Mucosa of descending colon (tissue), 3 donors: ENCODE results near the gene RAMP2. TPM values are rescaled to one million over a fixed set of nuclear protein-coding genes. Genes with fewer than 3 reads are reported as not detected.
"Not testable (repeated sequence)": the region's sequence is repeated elsewhere in the genome, so short reads cannot be mapped to it uniquely, and the experiment has no call there.

ENCODE experiments used
- ATAC-seq: fragments of 200-7000 bp; cut with Tn5 transposase; one replicate; pipeline ENCODE4 v1.9.1; 2020; ENCODE audit warnings: mild to moderate bottlenecking, moderate library complexity
- DNase-seq, 3 donors: peaks; one replicate each; pipeline ENCODE4 v3.0.0-alpha.2; 2020
- H3K36me3 ChIP-seq: fragments of 200-600 bp; one replicate; pipeline ENCODE4 v1.8.0; 2021; ENCODE audit warnings: low read depth, mild to moderate bottlenecking
- H3K4me1 ChIP-seq: fragments of 200-600 bp; one replicate; pipeline ENCODE4 v1.8.0; 2021; ENCODE audit warnings: low read depth, mild to moderate bottlenecking
- H3K4me3 ChIP-seq: fragments of 200-600 bp; one replicate; pipeline ENCODE4 v1.8.0; 2021; ENCODE audit warnings: mild to moderate bottlenecking
- H3K9me3 ChIP-seq: fragments of 200-600 bp; one replicate; pipeline ENCODE4 v1.8.0; 2021; ENCODE audit warnings: mild to moderate bottlenecking
- intact Hi-C, 2 donors: fragments of 100-400 bp; cut with DNase I in 1 of 2; cut with micrococcal nuclease in 1 of 2; formaldehyde crosslinking; loops; one replicate each; pipeline versions ENCODE4 v1.11.0 to v1.11.1; 2022; cut with DNase I, micrococcal nuclease
- total RNA-seq, 3 donors: library from RNA; stranded (reverse); fragmentation: NEBNext Ultra II Directional in 2 of 3; extraction: Animal tissue kit (Norgen Biotek cat#: 25700) in 2 of 3; gene quantifications; one replicate each; pipeline versions ENCODE4 v1.2.1 to v1.2.4, GENCODE V29; 2021 to 2023
- TF ChIP-seq, protein P1 (sequence below): fragments of 200-600 bp; IDR thresholded peaks from one replicate; pipeline ENCODE4 v1.8.0; 2022; ENCODE audit warnings: antibody characterized with exemption, mild to moderate bottlenecking
- donor health status: DM: no; HTN: no; CAD: no; lungs with moderate emphysema.
- donor health status: DM: no; HTN: no; CAD: no.
- donor health status: DM: no; HTN: yes; CAD: no.

RAMP2 gene
- total RNA-seq, 3 donors from 2014 or later, result 5.7 to 17.2 (median 10.3) TPM

DNA sequence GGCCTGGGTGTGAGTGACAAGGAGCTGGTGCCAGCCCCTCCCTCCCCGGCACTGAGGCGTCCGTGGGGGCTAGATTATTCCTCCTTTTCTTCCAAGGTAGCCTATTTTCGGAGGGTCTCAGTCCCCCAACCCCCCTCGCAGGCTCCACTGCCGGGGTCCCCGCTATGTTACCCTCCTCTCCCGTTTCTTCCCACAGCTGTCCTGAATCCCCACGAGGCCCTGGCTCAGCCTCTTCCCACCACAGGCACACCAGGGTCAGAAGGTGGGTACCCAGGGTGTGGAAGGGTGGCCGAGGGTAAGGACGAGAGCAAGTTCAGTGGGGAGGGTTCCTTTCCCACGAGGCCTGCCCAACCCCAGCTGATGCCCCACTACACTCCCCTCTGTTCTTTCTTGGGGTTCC lies 611 bp downstream of the RAMP2 start:
- TF ChIP-seq, protein P1, sequence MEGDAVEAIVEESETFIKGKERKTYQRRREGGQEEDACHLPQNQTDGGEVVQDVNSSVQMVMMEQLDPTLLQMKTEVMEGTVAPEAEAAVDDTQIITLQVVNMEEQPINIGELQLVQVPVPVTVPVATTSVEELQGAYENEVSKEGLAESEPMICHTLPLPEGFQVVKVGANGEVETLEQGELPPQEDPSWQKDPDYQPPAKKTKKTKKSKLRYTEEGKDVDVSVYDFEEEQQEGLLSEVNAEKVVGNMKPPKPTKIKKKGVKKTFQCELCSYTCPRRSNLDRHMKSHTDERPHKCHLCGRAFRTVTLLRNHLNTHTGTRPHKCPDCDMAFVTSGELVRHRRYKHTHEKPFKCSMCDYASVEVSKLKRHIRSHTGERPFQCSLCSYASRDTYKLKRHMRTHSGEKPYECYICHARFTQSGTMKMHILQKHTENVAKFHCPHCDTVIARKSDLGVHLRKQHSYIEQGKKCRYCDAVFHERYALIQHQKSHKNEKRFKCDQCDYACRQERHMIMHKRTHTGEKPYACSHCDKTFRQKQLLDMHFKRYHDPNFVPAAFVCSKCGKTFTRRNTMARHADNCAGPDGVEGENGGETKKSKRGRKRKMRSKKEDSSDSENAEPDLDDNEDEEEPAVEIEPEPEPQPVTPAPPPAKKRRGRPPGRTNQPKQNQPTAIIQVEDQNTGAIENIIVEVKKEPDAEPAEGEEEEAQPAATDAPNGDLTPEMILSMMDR, result no peak
- H3K4me3 ChIP-seq, result no peak overlapping the region
- H3K4me1 ChIP-seq, result peaks cover 16% of the 10 kb centered on the region
- H3K9me3 ChIP-seq, result no peaks in the 10 kb centered on the region
- H3K36me3 ChIP-seq, result no peaks in the 10 kb centered on the region
- no peak for DNase-seq
- intact Hi-C loops, result no loop called here
- ATAC-seq, result no peak

DNA sequence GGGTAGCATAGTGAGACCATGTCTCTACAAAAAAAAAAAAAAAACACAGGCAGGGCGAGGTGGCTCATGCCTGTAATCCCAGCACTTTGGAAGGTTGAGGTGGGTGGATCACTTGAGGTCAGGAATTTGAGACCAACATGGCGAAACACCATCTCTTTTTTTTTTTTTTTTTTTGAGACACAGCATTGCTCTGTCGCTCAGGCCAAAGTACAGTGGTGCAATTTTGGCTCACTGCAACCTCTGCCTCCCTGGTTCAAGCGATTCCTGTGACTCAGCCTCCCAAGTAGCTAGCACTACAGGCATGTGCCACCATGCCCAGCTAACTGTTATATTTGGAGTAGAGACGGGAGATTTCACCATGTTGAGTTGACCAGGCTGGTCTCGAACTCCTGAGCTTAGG lies 5.1 kb downstream of the RAMP2 start:
- Histone ChIP-seq H3K4me1 (peaks cover 7% of the 10 kb centered on the region), H3K9me3 (no peaks in the 10 kb centered on the region), H3K36me3 (no peaks in the 10 kb centered on the region), H3K4me3 (no peak overlapping the region)
- intact Hi-C loops, result no loop called here
- TF ChIP-seq, protein P1, result no peak
- no peak for ATAC-seq
- DNase-seq, result no peak

DNA sequence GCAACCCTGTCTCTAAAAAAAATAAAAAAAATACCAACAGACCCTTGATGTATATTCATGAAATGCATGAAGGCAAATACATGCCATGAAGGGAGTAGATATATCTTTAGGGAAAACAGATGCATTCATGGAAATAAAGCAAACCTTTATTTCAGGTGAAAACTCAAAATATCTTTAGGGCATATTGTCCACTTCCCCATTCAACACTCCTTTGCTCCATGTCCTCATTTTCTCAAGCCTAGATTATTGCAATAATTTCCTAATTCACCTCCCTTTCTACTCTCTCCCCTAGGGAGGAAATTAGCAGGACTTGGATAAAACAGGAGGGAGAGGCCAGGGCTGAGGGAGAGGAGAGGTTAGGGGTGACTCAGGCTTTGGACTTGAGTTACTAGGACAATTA lies 6.5 kb downstream of the RAMP2 start:
- DNase-seq, result no peak
- Histone ChIP-seq H3K9me3 (no peaks in the 10 kb centered on the region), H3K4me3 (no peak overlapping the region), H3K4me1 (peaks cover 3% of the 10 kb centered on the region), H3K36me3 (no peaks in the 10 kb centered on the region)
- ATAC-seq, result no peak
- intact Hi-C loops, result no loop called here
- TF ChIP-seq, protein P1, result no peak

DNA sequence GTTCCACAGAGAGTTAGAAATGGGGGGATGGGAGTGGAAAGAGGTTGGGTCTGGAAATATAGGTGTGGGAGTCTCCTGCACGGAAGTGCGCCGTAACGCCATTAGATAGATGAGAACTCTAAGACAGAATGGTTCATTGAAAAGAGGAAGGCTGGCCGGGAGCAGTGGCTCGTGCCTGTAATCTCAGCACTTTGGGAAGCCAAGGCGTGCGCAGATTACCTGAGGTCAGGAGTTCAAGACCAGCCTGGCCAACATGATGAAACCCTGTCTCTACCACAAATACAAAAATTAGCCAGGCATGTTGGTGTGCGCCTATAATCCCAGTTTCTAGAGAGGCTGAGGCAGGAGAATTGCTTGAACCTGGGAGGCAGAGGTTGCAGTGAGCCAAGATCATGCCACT lies 7.0 kb downstream of the RAMP2 start:
- intact Hi-C loops, H3K4me1 ChIP-seq, H3K9me3 ChIP-seq, ATAC-seq, H3K4me3 ChIP-seq, DNase-seq, H3K36me3 ChIP-seq: not testable (repeated sequence)

DNA sequence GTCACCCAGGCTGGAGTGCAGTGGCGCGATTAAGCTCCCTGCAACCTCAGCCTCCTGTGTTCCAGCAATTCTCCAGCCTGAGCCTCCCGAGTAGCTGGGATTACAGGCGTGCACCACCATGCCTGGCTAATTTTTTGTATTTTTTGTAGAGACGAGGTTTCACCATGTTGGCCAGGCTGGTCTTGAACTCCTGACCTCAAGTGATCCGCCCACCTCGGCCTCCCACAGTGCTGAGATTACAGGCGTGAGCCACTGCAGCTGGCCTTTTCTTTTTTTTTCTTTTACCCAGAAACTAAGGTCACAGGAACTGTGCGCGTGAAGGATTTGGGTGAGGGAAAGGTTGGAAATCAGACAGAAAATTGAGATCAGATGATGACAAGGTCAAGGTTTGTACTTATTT lies 8.9 kb downstream of the RAMP2 start:
- H3K4me3 ChIP-seq, DNase-seq, ATAC-seq, H3K9me3 ChIP-seq, H3K36me3 ChIP-seq, intact Hi-C loops: not testable (repeated sequence)
- H3K4me1 ChIP-seq, result peaks cover 11% of the 10 kb centered on the region

DNA sequence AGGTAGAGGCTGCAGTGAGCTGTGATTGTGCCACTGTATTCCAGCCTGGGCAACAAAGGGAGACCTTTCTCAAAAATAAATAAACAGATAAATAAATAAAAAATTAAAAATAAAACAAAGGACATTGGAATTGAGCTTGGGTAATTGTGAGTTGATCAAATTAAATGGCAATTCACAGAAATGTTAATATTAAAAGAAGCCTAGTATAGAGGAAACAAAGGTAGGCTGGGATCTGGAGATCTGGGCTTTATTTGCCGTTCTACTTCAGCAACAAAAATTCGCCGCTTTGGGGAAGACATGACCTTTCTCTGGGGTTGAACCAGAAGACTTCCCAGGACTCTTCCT lies 11.9 kb downstream of the RAMP2 start:
- ATAC-seq, result no peak
- intact Hi-C loops, result no loop called here

More for the DNA sequence above, 11.9 kb downstream of the RAMP2 start:
- H3K4me3 ChIP-seq, result no peak overlapping the region
- H3K36me3 ChIP-seq, result peaks cover 3% of the 10 kb centered on the region
- TF ChIP-seq, protein P1, result no peak
- no peak for DNase-seq
- peaks cover 20% of the 10 kb centered on the region for H3K4me1 ChIP-seq
- no peaks in the 10 kb centered on the region for H3K9me3 ChIP-seq
